Measurements from ENCODE around the gene NPIPB2.

GRCh38 chr16:11972128-11972527 lies 30.3 kb upstream of the NPIPB2 start:
- TF ChIP-seq CTCF (IDR thresholded peaks at IDR 0.05) (peak; percentile 12), EZH2 (IDR thresholded peaks at IDR 0.05; ENCODE audit: borderline replicate concordance, insufficient read depth, low read depth, low read length, poor library complexity, severe bottlenecking) (no peak)
